Breast epithelium (tissue), 4 donors: ENCODE results near the gene CPEB2. TPM values are rescaled to one million over a fixed set of nuclear protein-coding genes. Genes with fewer than 3 reads are reported as not detected.

Experiments used
- DNase-seq, 2 donors: peaks; one replicate each; pipeline ENCODE4 v3.0.0-alpha.2; 2019; ENCODE audit warnings: low spot score in 2 of 2
- H3K27ac ChIP-seq, 2 donors: fragments of 200-600 bp; sonication (generic) in 1 of 2; one replicate each; pipeline ENCODE4 v1.5.1; 2016 to 2019; ENCODE audit warnings: mild to moderate bottlenecking in 1 of 2
- H3K27me3 ChIP-seq, 2 donors: fragments of 200-600 bp; sonication (generic) in 1 of 2; one replicate each; pipeline versions ENCODE4 v1.5.1 to v1.6.0; 2017 to 2019; ENCODE audit warnings: control low read depth in 1 of 2, mild to moderate bottlenecking in 1 of 2
- H3K36me3 ChIP-seq: fragments of 200-600 bp; one replicate; pipeline ENCODE4 v1.5.1; 2019
- H3K4me1 ChIP-seq, 2 donors: fragments of 200-600 bp; sonication (generic); one replicate each; pipeline ENCODE4 v1.5.1; 2016 to 2019; ENCODE audit warnings: control low read depth in 1 of 2
- H3K4me3 ChIP-seq, 3 donors: fragments of 200-600 bp; sonication (generic); 1 replicate in 2 of 3; 2 replicates in 1 of 3; pipeline ENCODE4 v1.5.1; 2016 to 2019; ENCODE audit warnings: mild to moderate bottlenecking in 3 of 3, moderate library complexity in 2 of 3
- H3K9me3 ChIP-seq, 2 donors: fragments of 200-600 bp; sonication (generic) in 1 of 2; one replicate each; pipeline ENCODE4 v1.5.1; 2016 to 2019; ENCODE audit warnings: control low read depth in 1 of 2
- CTCF ChIP-seq, 3 donors: fragments of 450-650 bp; IDR thresholded peaks; one replicate each; pipeline ENCODE4 v1.5.1; 2016 to 2017; ENCODE audit warnings: antibody characterized with exemption in 3 of 3, mild to moderate bottlenecking in 3 of 3, moderate library complexity in 3 of 3
- POLR2A ChIP-seq: fragments of 450-650 bp; IDR thresholded peaks from one replicate; pipeline ENCODE4 v1.6.1; 2016; ENCODE audit warnings: antibody characterized with exemption, mild to moderate bottlenecking, moderate library complexity
- POLR2AphosphoS5 ChIP-seq, 3 donors: sonication (generic); formaldehyde crosslinking; IDR thresholded peaks; one replicate each; pipeline ENCODE4 v1.6.1; 2017; ENCODE audit warnings: antibody characterized with exemption in 3 of 3
- intact Hi-C: fragments of 100-400 bp; cut with DNase I; formaldehyde crosslinking; loops from one replicate; pipeline ENCODE4 v1.15.1; 2023; ENCODE audit warnings: low total_unique reads
- total RNA-seq, 3 donors: library from RNA; depleted of rRNA; stranded (reverse); fragments of >200 nt; gene quantifications; one replicate each; pipeline ENCODE4 v1.1.0, GENCODE V29; 2016

The CPEB2 gene
- total RNA-seq, 3 donors from 2014 or later, result 16.7 to 33.4 (median 26.4) TPM

- no peaks in the 10 kb centered on the region for H3K9me3 ChIP-seq
- no peak overlapping the region for H3K4me3 ChIP-seq
- no peaks in the 10 kb centered on the region for H3K36me3 ChIP-seq
- intact Hi-C loops, result no loop called here
- H3K4me1 ChIP-seq, result peaks cover 0 to 7% of the 10 kb centered on the region in 2 donors
- no peak overlapping the region for H3K27ac ChIP-seq
- DNase-seq, result no peak
- no peaks in the 10 kb centered on the region for H3K27me3 ChIP-seq
- TF ChIP-seq CTCF (IDR thresholded peaks at IDR 0.05) (no peak), POLR2AphosphoS5 (IDR thresholded peaks at IDR 0.05) (no peak), POLR2A (no peak)
These were observed 8.9 kb downstream of the CPEB2 start for GRCh38 chr4:15011166-15011565.

- Histone ChIP-seq H3K27me3 (no peaks in the 10 kb centered on the region), H3K4me3 (no peak overlapping the region), H3K27ac (no peak overlapping the region), H3K36me3 (no peaks in the 10 kb centered on the region), H3K9me3 (no peaks in the 10 kb centered on the region), H3K4me1 (no peaks in the 10 kb centered on the region)
- TF ChIP-seq POLR2A (no peak), POLR2AphosphoS5 (IDR thresholded peaks at IDR 0.05) (no peak), CTCF (IDR thresholded peaks at IDR 0.05) (no peak)
- no peak for DNase-seq
- intact Hi-C loops, result no loop called here
These were observed 9.9 kb downstream of the CPEB2 start for GRCh38 chr4:15012017-15012788.

- Histone ChIP-seq H3K27me3 (no peaks in the 10 kb centered on the region), H3K4me1 (no peaks in the 10 kb centered on the region), H3K9me3 (no peaks in the 10 kb centered on the region), H3K4me3 (no peak overlapping the region), H3K36me3 (no peaks in the 10 kb centered on the region), H3K27ac (no peak overlapping the region)
- no peak for DNase-seq
- no peak for TF ChIP-seq POLR2A
- no peak for TF ChIP-seq CTCF (IDR thresholded peaks at IDR 0.05)
- TF ChIP-seq POLR2AphosphoS5 (IDR thresholded peaks at IDR 0.05), result no peak
- intact Hi-C loops, result no loop called here
These were observed 11.3 kb downstream of the CPEB2 start for GRCh38 chr4:15013585-15013984.

- TF ChIP-seq CTCF (IDR thresholded peaks at IDR 0.05) (no peak), POLR2A (no peak), POLR2AphosphoS5 (IDR thresholded peaks at IDR 0.05) (no peak)
- H3K9me3 ChIP-seq, result no peaks in the 10 kb centered on the region
- no peak for DNase-seq
- no peak overlapping the region for H3K4me3 ChIP-seq
- H3K27me3 ChIP-seq, result no peaks in the 10 kb centered on the region
- H3K27ac ChIP-seq, result no peak overlapping the region
- no peaks in the 10 kb centered on the region for H3K4me1 ChIP-seq
- intact Hi-C loops, result no loop called here
- H3K36me3 ChIP-seq, result no peaks in the 10 kb centered on the region
These were observed 12.9 kb downstream of the CPEB2 start for GRCh38 chr4:15015170-15015569.

GRCh38 chr4:15018361-15018760 lies 16.1 kb downstream of the CPEB2 start:
- DNase-seq, result no peak
- H3K4me3 ChIP-seq, result no peak overlapping the region
- H3K27me3 ChIP-seq, result no peaks in the 10 kb centered on the region
- H3K27ac ChIP-seq, result no peak overlapping the region
- no peaks in the 10 kb centered on the region for H3K36me3 ChIP-seq
- no peaks in the 10 kb centered on the region for H3K9me3 ChIP-seq
- intact Hi-C loops, result no loop called here
- TF ChIP-seq CTCF (IDR thresholded peaks at IDR 0.05) (no peak), POLR2A (no peak), POLR2AphosphoS5 (IDR thresholded peaks at IDR 0.05) (no peak)
- H3K4me1 ChIP-seq, result no peaks in the 10 kb centered on the region
